Testis (tissue), 3 donors: ENCODE data around the gene PLCL2. TPM values are rescaled to one million over a fixed set of nuclear protein-coding genes. Genes with fewer than 3 reads are reported as not detected.

Experiments
- DNase-seq: peaks from one replicate; pipeline ENCODE4 v3.0.0-alpha.2; 2019
- H3K27ac ChIP-seq, 2 donors: fragments of 200-600 bp; sonication (generic); one replicate each; pipeline ENCODE4 v1.5.1; 2019
- H3K27me3 ChIP-seq: fragments of 200-600 bp; sonication (generic); one replicate; pipeline ENCODE4 v1.5.1; 2019
- H3K36me3 ChIP-seq: fragments of 200-600 bp; sonication (generic); one replicate; pipeline ENCODE4 v1.5.1; 2017; ENCODE audit warnings: low read depth; ENCODE audit errors: missing control alignments
- H3K4me1 ChIP-seq: fragments of 200-600 bp; sonication (generic); one replicate; pipeline ENCODE4 v1.5.1; 2019
- H3K4me3 ChIP-seq, 2 donors: fragments of 200-600 bp; sonication (generic); one replicate each; pipeline ENCODE4 v1.5.1; 2017 to 2019
- H3K9me3 ChIP-seq: fragments of 200-600 bp; sonication (generic); one replicate; pipeline ENCODE4 v1.5.1; 2017
- POLR2A ChIP-seq: fragments of 450-650 bp; IDR thresholded peaks from one replicate; pipeline ENCODE4 v1.6.1; 2017; ENCODE audit warnings: antibody characterized with exemption, mild to moderate bottlenecking, moderate library complexity
- WGBS, 2 donors: methylation state at CpG; one replicate each; pipeline ENCODE4 v1.1.5; 2018; 5-methylcytosine and 5-hydroxymethylcytosine counted together
- intact Hi-C: fragments of 100-400 bp; cut with DNase I; formaldehyde crosslinking; loops from one replicate; pipeline ENCODE4 v1.15.1; 2023; ENCODE audit warnings: low total_unique reads
- polyA plus RNA-seq: library from polyadenylated mRNA; stranded (reverse); fragments of 350-450 nt; fragmentation: Illumina TruSeq; extraction: RNeasy Lipid Tissue Mini Kit (QIAGEN cat#74804); gene quantifications from one replicate; pipeline ENCODE4 v1.2.3, GENCODE V29; 2014; ENCODE audit warnings: low read depth, low replicate concordance; ENCODE audit not compliant: insufficient read depth
- total RNA-seq, 2 donors: library from RNA; depleted of rRNA; stranded (reverse); fragments of >200 nt; gene quantifications; one replicate each; pipeline ENCODE4 v1.2.3, GENCODE V29; 2016
- TF ChIP-seq, protein P1 (sequence below), 3 experiments: fragments of 450-650 bp in 2 of 3; fragments of 200-600 bp in 1 of 3; sonication (generic) in 1 of 3; IDR thresholded peaks; one replicate each; pipeline ENCODE4 v1.5.1; 2016 to 2019; ENCODE audit warnings: antibody characterized with exemption in 3 of 3, mild to moderate bottlenecking in 2 of 3, moderate library complexity in 1 of 3

PLCL2 gene
- total and polyA plus RNA-seq, 3 donors from 2014 or later: 10.7 to 23.0 (median 15.0) TPM

DNA sequence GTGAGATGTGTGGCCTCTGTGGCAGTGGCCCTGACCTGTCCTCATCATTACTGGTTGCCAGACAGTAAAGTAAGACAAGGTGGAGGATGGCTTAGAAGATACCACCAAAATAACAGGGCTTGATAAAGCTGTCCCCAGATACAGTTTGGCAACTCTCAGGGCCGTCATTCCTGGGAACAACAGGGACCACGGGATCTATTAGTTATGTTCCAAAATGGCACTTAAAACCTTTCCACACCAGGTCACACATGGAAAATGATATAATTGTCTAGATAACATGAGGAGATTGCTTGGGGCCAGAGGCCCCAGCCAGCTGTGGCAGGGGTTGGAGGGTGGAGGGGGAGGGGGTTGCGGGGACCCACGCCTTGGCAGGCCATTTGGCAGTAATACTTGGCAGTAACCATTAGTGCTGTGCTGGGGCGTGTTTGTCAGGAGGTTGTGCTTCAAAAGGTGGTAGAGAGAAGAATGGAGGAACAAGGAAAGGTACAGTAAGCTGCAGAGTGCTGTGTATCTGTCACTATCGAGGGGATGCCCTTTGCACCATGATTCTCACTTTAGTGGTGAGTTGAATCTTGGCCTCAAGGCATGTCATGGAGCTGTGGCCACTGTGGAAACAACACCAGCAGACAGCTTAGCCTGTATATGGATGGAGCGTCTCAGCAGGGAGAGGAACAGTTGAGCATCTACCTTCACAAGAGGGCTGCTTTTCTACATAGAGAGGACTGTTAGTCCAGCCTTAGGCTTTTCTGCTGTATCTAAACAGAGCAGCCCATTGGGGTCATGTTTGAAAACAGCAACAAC is 14.0 kb downstream of the PLCL2 start:
- no peak for DNase-seq
- 61 to 64% methylated on average over 6 to 7 of the region's 7 CpGs for WGBS, 2 donors
- TF ChIP-seq, protein P1, sequence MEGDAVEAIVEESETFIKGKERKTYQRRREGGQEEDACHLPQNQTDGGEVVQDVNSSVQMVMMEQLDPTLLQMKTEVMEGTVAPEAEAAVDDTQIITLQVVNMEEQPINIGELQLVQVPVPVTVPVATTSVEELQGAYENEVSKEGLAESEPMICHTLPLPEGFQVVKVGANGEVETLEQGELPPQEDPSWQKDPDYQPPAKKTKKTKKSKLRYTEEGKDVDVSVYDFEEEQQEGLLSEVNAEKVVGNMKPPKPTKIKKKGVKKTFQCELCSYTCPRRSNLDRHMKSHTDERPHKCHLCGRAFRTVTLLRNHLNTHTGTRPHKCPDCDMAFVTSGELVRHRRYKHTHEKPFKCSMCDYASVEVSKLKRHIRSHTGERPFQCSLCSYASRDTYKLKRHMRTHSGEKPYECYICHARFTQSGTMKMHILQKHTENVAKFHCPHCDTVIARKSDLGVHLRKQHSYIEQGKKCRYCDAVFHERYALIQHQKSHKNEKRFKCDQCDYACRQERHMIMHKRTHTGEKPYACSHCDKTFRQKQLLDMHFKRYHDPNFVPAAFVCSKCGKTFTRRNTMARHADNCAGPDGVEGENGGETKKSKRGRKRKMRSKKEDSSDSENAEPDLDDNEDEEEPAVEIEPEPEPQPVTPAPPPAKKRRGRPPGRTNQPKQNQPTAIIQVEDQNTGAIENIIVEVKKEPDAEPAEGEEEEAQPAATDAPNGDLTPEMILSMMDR (IDR thresholded peaks at IDR 0.05): no peak
- no peak for TF ChIP-seq POLR2A
- peak overlapping the region; percentile 59 to 76 for H3K27ac ChIP-seq
- no peaks in the 10 kb centered on the region for H3K27me3 ChIP-seq
- intact Hi-C loops: no loop called here
- no peak overlapping the region for H3K4me3 ChIP-seq
- no peaks in the 10 kb centered on the region for H3K36me3 ChIP-seq
- H3K9me3 ChIP-seq: no peaks in the 10 kb centered on the region
- peaks cover 15% of the 10 kb centered on the region for H3K4me1 ChIP-seq

DNA sequence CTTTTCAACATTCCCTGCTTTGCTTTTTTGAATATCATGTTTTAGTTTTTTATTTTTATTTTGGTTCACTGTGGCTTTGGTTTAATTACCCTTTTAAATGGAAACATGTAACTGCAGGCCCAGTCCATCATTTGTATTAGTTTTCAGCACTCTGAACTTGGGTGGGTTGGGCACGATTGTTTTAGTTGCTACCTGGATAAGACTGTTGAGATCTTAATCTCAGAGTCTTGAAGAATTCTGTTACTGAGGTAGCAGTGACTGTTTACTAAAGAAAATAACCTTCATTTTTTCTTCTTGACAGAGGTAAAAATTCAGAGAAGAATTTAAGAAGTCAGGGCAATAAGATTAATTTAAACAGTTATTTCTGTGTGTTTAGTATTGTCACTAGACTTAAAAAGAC is 15.2 kb downstream of the PLCL2 start:
- DNase-seq: no peak
- Histone ChIP-seq H3K9me3 (no peaks in the 10 kb centered on the region), H3K27me3 (no peaks in the 10 kb centered on the region), H3K4me1 (peaks cover 15% of the 10 kb centered on the region), H3K36me3 (no peaks in the 10 kb centered on the region), H3K27ac (peak overlapping the region in 1 of 2 donors; percentile 76), H3K4me3 (no peak overlapping the region)
- intact Hi-C loops: no loop called here
- TF ChIP-seq, protein P1 (IDR thresholded peaks at IDR 0.05): no peak
- no peak for TF ChIP-seq POLR2A
- 38 to 43% methylated on average over 1 of the region's 1 CpG for WGBS, 2 donors

DNA sequence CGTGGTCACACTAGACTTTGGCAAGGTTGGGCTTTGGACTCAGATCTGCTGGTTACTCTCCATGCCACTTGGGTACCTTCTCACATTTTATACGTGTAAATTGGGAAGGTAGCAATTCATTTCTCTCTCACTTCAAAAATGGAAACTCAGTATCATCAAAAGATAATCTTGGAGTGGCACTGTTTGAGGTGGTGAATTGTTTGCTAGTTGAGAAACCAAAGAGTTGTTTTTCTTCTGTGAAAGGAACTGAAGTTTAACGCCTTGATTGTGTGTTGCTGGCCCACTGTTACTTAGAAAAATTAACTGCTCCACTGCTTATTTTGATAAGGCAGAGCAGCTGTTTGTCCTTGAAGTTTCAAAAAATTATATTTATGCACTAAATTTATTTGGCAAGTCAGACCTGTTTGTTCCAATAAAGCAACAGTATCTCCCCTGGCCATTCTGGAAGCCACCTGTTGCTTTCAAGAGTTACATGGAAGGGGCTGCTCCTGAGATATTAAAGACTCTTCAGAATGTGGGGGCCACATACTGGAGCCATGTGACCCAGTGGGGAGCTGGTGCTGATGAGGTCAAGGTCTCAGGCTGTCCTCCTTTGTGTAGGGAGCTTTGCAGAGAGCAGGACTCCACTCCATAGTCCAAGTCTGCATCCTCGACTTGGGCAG is 16.2 kb downstream of the PLCL2 start:
- H3K9me3 ChIP-seq: no peaks in the 10 kb centered on the region
- peaks cover 18% of the 10 kb centered on the region for H3K4me1 ChIP-seq
- H3K27ac ChIP-seq: peak overlapping the region in 1 of 2 donors; percentile 16
- no peaks in the 10 kb centered on the region for H3K27me3 ChIP-seq
- H3K4me3 ChIP-seq: no peak overlapping the region
- WGBS, 2 donors: 28 to 42% methylated on average over 4 of the region's 4 CpGs
- no peak for DNase-seq
- intact Hi-C loops: no loop called here
- H3K36me3 ChIP-seq: no peaks in the 10 kb centered on the region
- TF ChIP-seq POLR2A: no peak
- TF ChIP-seq, protein P1 (IDR thresholded peaks at IDR 0.05): no peak

- 83 to 91% methylated on average over 4 of the region's 4 CpGs for WGBS, 2 donors
- intact Hi-C loops: no loop called here
- no peaks in the 10 kb centered on the region for H3K36me3 ChIP-seq
- H3K27me3 ChIP-seq: no peaks in the 10 kb centered on the region
- DNase-seq: no peak
- peaks cover 20% of the 10 kb centered on the region for H3K4me1 ChIP-seq
- H3K4me3 ChIP-seq: no peak overlapping the region
- peak overlapping the region in 1 of 2 donors; percentile 8 for H3K27ac ChIP-seq
- H3K9me3 ChIP-seq: no peaks in the 10 kb centered on the region
- TF ChIP-seq, protein P1 (IDR thresholded peaks at IDR 0.05): no peak
- TF ChIP-seq POLR2A: no peak
These were observed 20.0 kb downstream of the PLCL2 start for GRCh38 chr3:16904423-16905417.
